ENCODE measurements around the gene PDCD4. TPM values are rescaled to one million over a fixed set of nuclear protein-coding genes. Genes with fewer than 3 reads are reported as not detected.

The PDCD4 gene
- total RNA-seq, 1 donor from 2014 or later, result 82.4 TPM

- intact Hi-C loops (cut with micrococcal nuclease), result no loop called here
- DNase-seq (no peak), ATAC-seq (no peak)
These were observed 1.5 kb downstream of the PDCD4 start for GRCh38 chr10:110872984-110873923.

DNA sequence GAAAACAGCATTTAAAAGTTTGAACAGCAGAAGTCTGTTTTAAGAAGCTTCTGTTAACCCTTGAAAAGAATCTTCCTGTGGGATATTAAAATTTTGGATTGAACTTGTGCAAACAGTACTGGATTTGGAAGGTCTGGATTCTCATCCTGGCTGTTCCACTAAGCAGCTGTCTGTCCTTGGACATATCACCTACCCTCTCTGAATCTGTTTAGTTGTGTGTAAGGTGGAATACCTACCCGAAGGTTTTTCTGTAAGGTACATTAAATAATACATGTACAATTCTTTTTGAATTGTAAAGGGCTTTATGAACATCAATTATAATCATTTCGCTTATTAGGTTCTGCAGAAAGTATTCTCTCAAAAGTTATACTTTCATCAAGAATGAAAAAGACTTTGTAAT lies 2.2 kb downstream of the PDCD4 start:
- ATAC-seq (no peak), DNase-seq (no peak)
- intact Hi-C loops (cut with micrococcal nuclease), result no loop called here

DNA sequence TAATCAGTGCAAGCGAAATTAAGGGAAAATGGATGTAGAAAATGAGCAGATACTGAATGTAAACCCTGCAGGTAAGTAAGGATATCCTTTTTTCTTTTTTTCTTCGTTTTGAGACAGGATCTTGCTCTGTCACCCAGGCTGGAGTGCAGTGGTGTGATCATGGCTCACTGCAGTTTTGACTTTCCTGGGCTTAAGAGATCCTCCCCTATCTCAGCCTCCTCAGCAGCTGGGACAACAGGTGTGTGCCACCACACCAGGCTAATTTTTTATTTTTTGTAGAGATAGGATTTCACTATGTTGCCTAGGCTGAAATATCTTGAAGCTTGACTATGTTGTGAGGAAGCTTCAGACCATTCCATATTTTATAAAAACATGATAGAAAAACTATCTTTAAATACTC lies 4.3 kb downstream of the PDCD4 start:
- ATAC-seq, result no peak
- intact Hi-C loops (cut with micrococcal nuclease), result no loop called here

DNA sequence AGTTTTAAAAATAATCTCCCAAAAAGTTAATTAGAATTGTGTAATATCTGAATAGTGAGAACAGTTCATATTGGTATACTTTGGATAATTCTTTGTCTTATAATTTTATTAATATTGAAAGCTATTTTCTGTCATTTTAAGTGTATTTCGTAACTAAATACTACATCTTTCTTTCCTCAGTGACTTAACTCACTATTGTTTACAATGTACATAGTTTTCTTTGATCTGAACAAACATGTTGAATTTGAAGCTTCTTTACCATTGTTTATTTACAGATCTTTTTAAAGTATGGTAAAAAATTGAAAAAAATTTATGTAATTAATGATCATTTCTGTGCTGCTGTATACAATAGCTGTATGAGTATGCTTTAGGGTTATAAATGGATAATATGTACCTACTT lies 5.1 kb downstream of the PDCD4 start:
- DNase-seq (no peak), ATAC-seq (no peak)
- intact Hi-C loops (cut with micrococcal nuclease), result no loop called here

More for the DNA sequence above, 4.3 kb downstream of the PDCD4 start:
- no peak for DNase-seq

- ATAC-seq (peak; percentile 90), DNase-seq (no peak)
- intact Hi-C loops (cut with micrococcal nuclease), result loop anchor here (10.0 kb wide), 1 partner anchor 275 kb away; no protein-coding TSS in a partner anchor
These were observed 8.3 kb downstream of the PDCD4 start for GRCh38 chr10:110880012-110880411.

DNA sequence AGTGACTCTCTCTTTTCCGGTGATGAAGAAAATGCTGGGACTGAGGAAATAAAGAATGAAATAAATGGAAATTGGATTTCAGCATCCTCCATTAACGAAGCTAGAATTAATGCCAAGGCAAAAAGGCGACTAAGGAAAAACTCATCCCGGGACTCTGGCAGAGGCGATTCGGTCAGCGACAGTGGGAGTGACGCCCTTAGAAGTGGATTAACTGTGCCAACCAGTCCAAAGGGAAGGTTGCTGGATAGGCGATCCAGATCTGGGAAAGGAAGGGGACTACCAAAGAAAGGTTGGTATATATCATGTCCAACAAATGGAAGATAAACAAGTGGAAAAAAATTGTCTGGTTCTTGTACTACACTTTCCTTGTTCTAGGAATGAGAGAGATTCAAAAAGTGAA lies 9.5 kb downstream of the PDCD4 start:
- intact Hi-C loops (cut with micrococcal nuclease), result loop anchor here (10.0 kb wide), 1 partner anchor 276 kb away; no protein-coding TSS in a partner anchor
- peak; percentile 72 for ATAC-seq
- no peak for DNase-seq

DNA sequence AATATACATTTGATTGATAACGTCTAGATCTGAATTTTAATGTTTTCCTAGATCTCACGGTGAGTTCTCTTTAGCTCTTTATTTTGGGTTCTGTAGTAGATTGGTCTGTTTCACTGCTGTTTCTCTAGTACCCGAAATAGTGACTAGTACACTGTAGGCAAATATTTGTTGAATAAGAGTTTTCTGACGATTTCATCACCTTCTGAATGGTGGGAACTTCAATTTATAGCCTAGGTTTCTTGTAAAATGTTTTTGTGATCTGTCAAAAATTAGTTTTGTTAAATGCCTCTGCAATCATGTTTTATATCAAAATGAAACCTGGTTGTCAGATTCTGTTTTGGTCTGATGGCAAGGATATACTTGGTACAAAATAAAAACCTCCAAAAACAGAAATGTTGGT lies 10.2 kb downstream of the PDCD4 start:
- ATAC-seq, result no peak
- DNase-seq, result no peak
- intact Hi-C loops (cut with micrococcal nuclease), result loop anchor here (10.0 kb wide), 1 partner anchor 277 kb away; no protein-coding TSS in a partner anchor

- ATAC-seq (no peak), DNase-seq (no peak)
- intact Hi-C loops (cut with micrococcal nuclease), result loop anchor here (10.0 kb wide), 1 partner anchor 279 kb away; no protein-coding TSS in a partner anchor
These were observed 12.2 kb downstream of the PDCD4 start for GRCh38 chr10:110883924-110884323.

GRCh38 chr10:110885932-110886674 lies 14.4 kb downstream of the PDCD4 start:
- ATAC-seq (no peak), DNase-seq (no peak)
- intact Hi-C loops (cut with micrococcal nuclease), result loop anchor here (10.0 kb wide), 1 partner anchor 281 kb away; no protein-coding TSS in a partner anchor

- DNase-seq (no peak), ATAC-seq (no peak)
- intact Hi-C loops (cut with micrococcal nuclease), result loop anchor here (10.0 kb wide), 1 partner anchor 283 kb away; no protein-coding TSS in a partner anchor
These were observed 15.8 kb downstream of the PDCD4 start for GRCh38 chr10:110887560-110887959.

- no peak for ATAC-seq
- intact Hi-C loops (cut with micrococcal nuclease), result loop anchor here (5.0 to 10.0 kb wide), 2 partner anchors 88 to 145 kb away; no protein-coding TSS in a partner anchor
- no peak for DNase-seq
These were observed 21.0 kb downstream of the PDCD4 start for GRCh38 chr10:110892602-110893288.

- ATAC-seq, result peak; percentile 81
- DNase-seq, result no peak
- intact Hi-C loops (cut with micrococcal nuclease), result loop anchor here (5.0 to 10.0 kb wide), 2 partner anchors 89 to 146 kb away; no protein-coding TSS in a partner anchor
These were observed 21.9 kb downstream of the PDCD4 start for GRCh38 chr10:110893559-110894179.

DNA sequence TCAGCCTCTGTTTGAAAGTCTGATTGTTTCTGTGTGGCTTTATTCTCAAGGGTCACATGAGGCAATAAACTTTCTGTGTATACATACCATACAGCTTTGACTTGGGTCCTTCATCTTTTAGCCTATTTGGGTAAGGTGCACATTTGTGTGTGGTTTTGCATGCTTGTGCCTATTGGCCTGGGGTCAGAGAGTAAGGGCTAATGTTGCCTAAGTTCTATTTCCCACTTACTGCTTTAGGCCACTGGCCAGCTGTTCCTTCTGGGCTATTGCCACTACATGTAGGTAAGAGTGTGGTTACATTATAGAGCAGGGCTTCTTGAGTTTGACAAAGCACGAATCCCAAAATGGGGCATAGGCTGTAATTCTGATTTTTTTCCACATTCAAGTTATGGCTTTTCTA lies 25.5 kb downstream of the PDCD4 start:
- ATAC-seq (peak; percentile 40), DNase-seq (no peak)
- intact Hi-C loops (cut with micrococcal nuclease), result loop anchor here (10.0 kb wide), 1 partner anchor 92 kb away; no protein-coding TSS in a partner anchor

- intact Hi-C loops (cut with micrococcal nuclease), result loop anchor here (10.0 kb wide), 1 partner anchor 94 kb away; no protein-coding TSS in a partner anchor
- ATAC-seq, result no peak
These were observed 26.7 kb downstream of the PDCD4 start for GRCh38 chr10:110898391-110898790.

GRCh38 chr10:110900983-110901382 lies 29.3 kb downstream of the PDCD4 start:
- intact Hi-C loops (cut with micrococcal nuclease), result no loop called here
- DNase-seq (no peak), ATAC-seq (no peak)

More at GRCh38 chr10:110898391-110898790, 26.7 kb downstream of the PDCD4 start:
- DNase-seq, result no peak

GRCh38 chr10:110901954-110902819 lies 30.5 kb downstream of the PDCD4 start:
- intact Hi-C loops (cut with micrococcal nuclease), result no loop called here
- ATAC-seq (no peak), DNase-seq (no peak)
